Spinal cord (tissue), 10 donors: ENCODE measurements around the gene NPTXR. TPM values are rescaled to one million over a fixed set of nuclear protein-coding genes. Genes with fewer than 3 reads are reported as not detected.

Experiments used
- DNase-seq, 6 donors: peaks; one replicate each; pipeline versions ENCODE4 v3.0.0 to v3.0.0-alpha.2; 2013 to 2015; ENCODE audit warnings: low spot score in 6 of 6, low read depth in 4 of 6
- H3K27ac ChIP-seq: one replicate; pipeline ENCODE4 v1.5.1; 2013; ENCODE audit warnings: low read depth, low read length, control low read depth
- H3K27me3 ChIP-seq: one replicate; pipeline ENCODE4 v1.6.1; 2013; ENCODE audit warnings: low read length; ENCODE audit not compliant: control insufficient read depth, insufficient read depth
- H3K36me3 ChIP-seq: one replicate; pipeline ENCODE4 v1.6.1; 2013; ENCODE audit warnings: low read length; ENCODE audit not compliant: control insufficient read depth, insufficient read depth
- H3K4me1 ChIP-seq: one replicate; pipeline ENCODE4 v1.6.1; 2013; ENCODE audit warnings: low read length; ENCODE audit not compliant: control insufficient read depth, insufficient read depth
- H3K4me3 ChIP-seq: one replicate; pipeline ENCODE4 v1.5.1; 2013; ENCODE audit warnings: low read depth, low read length, control low read depth
- H3K9me3 ChIP-seq: one replicate; pipeline ENCODE4 v1.6.1; 2013; ENCODE audit warnings: low read length; ENCODE audit not compliant: control insufficient read depth, insufficient read depth
- WGBS: methylation state at CpG from one replicate; pipeline ENCODE4 v1.1.5; 2013; ENCODE audit warnings: missing lambda C conversion rate; ENCODE audit not compliant: insufficient coverage; 5-methylcytosine and 5-hydroxymethylcytosine counted together
- polyA plus RNA-seq, 2 donors: library from polyadenylated mRNA; unstranded; fragments of 120-200 nt; gene quantifications; one replicate each; pipeline ENCODE4 v1.2.1, GENCODE V29; 2013; ENCODE audit not compliant: insufficient read length in 2 of 2
- total RNA-seq, 2 donors: library from RNA; depleted of rRNA in 1 of 2; stranded (reverse); fragments of 120-200 nt in 1 of 2; fragments of >200 nt in 1 of 2; gene quantifications; one replicate each; pipeline versions ENCODE4 v1.2.3 to v1.2.4, GENCODE V29; 2013 to 2014
- donor health status: healthy.

NPTXR gene
- total and polyA plus RNA-seq, 4 donors, result 12.0 to 94.0 (median 59.8) TPM

GRCh38 chr22:38844315-38845003 lies 631 bp upstream of the NPTXR start:
- peaks cover 37% of the 10 kb centered on the region for H3K4me1 ChIP-seq
- H3K27ac ChIP-seq, result no peak overlapping the region
- H3K27me3 ChIP-seq, result peaks cover 14% of the 10 kb centered on the region
- H3K9me3 ChIP-seq, result no peaks in the 10 kb centered on the region
- peak overlapping the region; percentile 21 for H3K4me3 ChIP-seq
- peak in 1 of 6 donors; percentile 76 for DNase-seq
- peaks cover 15% of the 10 kb centered on the region for H3K36me3 ChIP-seq
- 1% methylated on average over 14 of the region's 22 CpGs for WGBS

- DNase-seq, result peak in 2 of 6 donors; percentile 84 to 87
- Histone ChIP-seq H3K27me3 (peaks cover 14% of the 10 kb centered on the region), H3K27ac (no peak overlapping the region), H3K4me1 (peaks cover 37% of the 10 kb centered on the region), H3K9me3 (no peaks in the 10 kb centered on the region), H3K36me3 (peaks cover 15% of the 10 kb centered on the region), H3K4me3 (peak overlapping the region; percentile 32)
- WGBS, result under 1% methylated on average over 68 of the region's 68 CpGs
Measured at GRCh38 chr22:38843201-38843656, 599 bp downstream of the NPTXR start.

- Histone ChIP-seq H3K36me3 (peaks cover 15% of the 10 kb centered on the region), H3K27ac (no peak overlapping the region), H3K4me3 (peak overlapping the region; percentile 32), H3K4me1 (peaks cover 37% of the 10 kb centered on the region), H3K27me3 (peaks cover 14% of the 10 kb centered on the region), H3K9me3 (no peaks in the 10 kb centered on the region)
- 11% methylated on average over 30 of the region's 34 CpGs for WGBS
- no peak for DNase-seq
Measured at GRCh38 chr22:38842512-38843200, 1.2 kb downstream of the NPTXR start.

GRCh38 chr22:38841635-38842034 lies 2.2 kb downstream of the NPTXR start:
- Histone ChIP-seq H3K27ac (no peak overlapping the region), H3K4me3 (no peak overlapping the region), H3K36me3 (peaks cover 15% of the 10 kb centered on the region), H3K9me3 (no peaks in the 10 kb centered on the region), H3K27me3 (peaks cover 14% of the 10 kb centered on the region), H3K4me1 (peaks cover 40% of the 10 kb centered on the region)
- WGBS, result 80% methylated on average over 2 of the region's 5 CpGs
- DNase-seq, result no peak

- Histone ChIP-seq H3K4me3 (no peak overlapping the region), H3K27me3 (peaks cover 14% of the 10 kb centered on the region), H3K27ac (no peak overlapping the region), H3K36me3 (peaks cover 15% of the 10 kb centered on the region), H3K4me1 (peaks cover 40% of the 10 kb centered on the region), H3K9me3 (no peaks in the 10 kb centered on the region)
- 61% methylated on average over 7 of the region's 7 CpGs for WGBS
- no peak for DNase-seq
Measured at GRCh38 chr22:38841211-38841610, 2.6 kb downstream of the NPTXR start.

- Histone ChIP-seq H3K9me3 (no peaks in the 10 kb centered on the region), H3K36me3 (peaks cover 15% of the 10 kb centered on the region), H3K4me3 (no peak overlapping the region), H3K27ac (no peak overlapping the region), H3K27me3 (peaks cover 14% of the 10 kb centered on the region), H3K4me1 (peaks cover 40% of the 10 kb centered on the region)
- WGBS, result 61% methylated on average over 3 of the region's 3 CpGs
- no peak for DNase-seq
Measured at GRCh38 chr22:38840129-38840528, 3.7 kb downstream of the NPTXR start.

- peaks cover 38% of the 10 kb centered on the region for H3K4me1 ChIP-seq
- peaks cover 18% of the 10 kb centered on the region for H3K36me3 ChIP-seq
- no peak overlapping the region for H3K27ac ChIP-seq
- no peak overlapping the region for H3K4me3 ChIP-seq
- peak in 2 of 6 donors; percentile 23 to 90 for DNase-seq
- H3K9me3 ChIP-seq, result no peaks in the 10 kb centered on the region
- H3K27me3 ChIP-seq, result peaks cover 14% of the 10 kb centered on the region
- no CpG with 5 or more reads among the region's 1 CpG for WGBS
Measured at GRCh38 chr22:38839686-38840085, 4.1 kb downstream of the NPTXR start.

GRCh38 chr22:38837414-38837928 lies 6.4 kb downstream of the NPTXR start:
- 100% methylated on average over 2 of the region's 6 CpGs for WGBS
- Histone ChIP-seq H3K36me3 (peaks cover 18% of the 10 kb centered on the region), H3K27me3 (peaks cover 11% of the 10 kb centered on the region), H3K4me1 (peaks cover 42% of the 10 kb centered on the region), H3K4me3 (no peak overlapping the region), H3K27ac (no peak overlapping the region), H3K9me3 (no peaks in the 10 kb centered on the region)
- no peak for DNase-seq

- peaks cover 40% of the 10 kb centered on the region for H3K4me1 ChIP-seq
- no peak overlapping the region for H3K27ac ChIP-seq
- no peak overlapping the region for H3K4me3 ChIP-seq
- no peaks in the 10 kb centered on the region for H3K9me3 ChIP-seq
- H3K27me3 ChIP-seq, result no peaks in the 10 kb centered on the region
- no peak for DNase-seq
- WGBS, result 62% methylated on average over 15 of the region's 19 CpGs
- peaks cover 20% of the 10 kb centered on the region for H3K36me3 ChIP-seq
Measured at GRCh38 chr22:38835888-38836301, 7.9 kb downstream of the NPTXR start.
